GM12878 (cell line): ENCODE data around the gene TOR2A. TPM values are rescaled to one million over a fixed set of nuclear protein-coding genes. Genes with fewer than 3 reads are reported as not detected.

ENCODE experiments used
- ATF7 ChIP-seq: fragments of 450-650 bp; IDR thresholded peaks from 2 replicates; pipeline ENCODE4 v1.6.1; 2016; ENCODE audit warnings: low read depth, mild to moderate bottlenecking
- CREM ChIP-seq: IDR thresholded peaks from 2 replicates; pipeline ENCODE4 v1.6.1; 2014; ENCODE audit warnings: antibody characterized with exemption, low read depth
- EZH2 ChIP-seq: IDR thresholded peaks from 2 replicates; pipeline ENCODE4 v1.6.1; 2012; ENCODE audit warnings: low read depth, mild to moderate bottlenecking, control low read depth, inconsistent platforms, low read length, borderline replicate concordance; ENCODE audit not compliant: control insufficient read depth
- MTA3 ChIP-seq: IDR thresholded peaks from 2 replicates; pipeline ENCODE4 v1.6.1; 2012; ENCODE audit warnings: low read length, inconsistent platforms, borderline replicate concordance
- polyA plus RNA-seq, 11 experiments: library from polyadenylated mRNA; depleted of rRNA in 4 of 11; unstranded in 6 of 11; stranded (reverse) in 5 of 11; fragments of >200 nt; fragmentation: Nextera tagmentation in 4 of 11; fragmentation: Illumina TruSeq in 1 of 11; extraction: Ambion mirVana in 4 of 11; extraction: Trizol in 1 of 11; gene quantifications; 1 replicate in 1 of 11; 2 replicates in 10 of 11; pipeline versions ENCODE4 v1.2.1 to v1.2.3, GENCODE V29; 2011 to 2016; ENCODE audit warnings: inconsistent platforms in 2 of 11, missing spikeins in 2 of 11, low read depth in 1 of 11
- total RNA-seq, 4 experiments: library from RNA; depleted of rRNA in 3 of 4; stranded (reverse); fragments of >200 nt in 3 of 4; fragmentation: Illumina TruSeq in 1 of 4; extraction: Trizol in 1 of 4; gene quantifications; 2 replicates each; pipeline versions ENCODE4 v1.2.1 to v1.2.3, GENCODE V29; 2013 to 2021
- TF ChIP-seq, protein P1 (sequence below): fragments of 450-650 bp; IDR thresholded peaks from 2 replicates; pipeline ENCODE4 v1.6.1; 2016; ENCODE audit warnings: mild to moderate bottlenecking, moderate library complexity, borderline replicate concordance
- TF ChIP-seq, protein P2 (sequence below): fragments of 150-350 bp; IDR thresholded peaks from 2 replicates; pipeline ENCODE4 v1.6.1; 2016; ENCODE audit warnings: low read depth, low read length
- TF ChIP-seq, protein P3 (sequence below): fragments of 450-650 bp; formaldehyde crosslinking; IDR thresholded peaks from 2 replicates; pipeline ENCODE4 v1.4.0; 2022; ENCODE audit warnings: mild to moderate bottlenecking, moderate library complexity
- TF ChIP-seq, protein P4 (sequence below): fragments of 450-650 bp; IDR thresholded peaks from 2 replicates; pipeline ENCODE4 v1.6.1; 2018; ENCODE audit warnings: mild to moderate bottlenecking, low read depth, moderate library complexity; ENCODE audit not compliant: partially characterized antibody

TOR2A gene
- total and polyA plus RNA-seq, 10 of the 15 experiments (the other 5 are each of a cell fraction or from before 2014, with no cell fraction given): 0.52 to 23.7 (median 8.5) TPM

DNA sequence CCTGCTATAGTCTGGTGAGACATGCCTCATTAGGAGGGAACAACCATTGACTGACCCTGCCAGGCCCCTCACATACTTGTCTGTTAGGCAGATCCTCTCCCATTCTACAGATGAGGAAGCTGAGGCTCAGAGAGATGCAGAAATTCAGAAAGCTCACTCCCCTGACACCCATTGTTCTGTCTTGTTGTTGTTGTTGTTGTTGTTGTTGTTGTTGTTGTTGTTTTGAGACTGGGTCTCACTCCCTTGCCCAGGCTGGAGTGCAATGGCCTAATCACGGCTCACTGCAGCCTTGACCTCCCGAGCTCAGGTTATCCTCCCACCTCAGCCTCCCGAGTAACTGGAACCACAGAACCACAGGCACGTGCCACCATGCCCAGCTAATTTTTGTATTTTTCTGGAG lies 41.4 kb downstream of the TOR2A start (continued):
- TF ChIP-seq, protein P1, sequence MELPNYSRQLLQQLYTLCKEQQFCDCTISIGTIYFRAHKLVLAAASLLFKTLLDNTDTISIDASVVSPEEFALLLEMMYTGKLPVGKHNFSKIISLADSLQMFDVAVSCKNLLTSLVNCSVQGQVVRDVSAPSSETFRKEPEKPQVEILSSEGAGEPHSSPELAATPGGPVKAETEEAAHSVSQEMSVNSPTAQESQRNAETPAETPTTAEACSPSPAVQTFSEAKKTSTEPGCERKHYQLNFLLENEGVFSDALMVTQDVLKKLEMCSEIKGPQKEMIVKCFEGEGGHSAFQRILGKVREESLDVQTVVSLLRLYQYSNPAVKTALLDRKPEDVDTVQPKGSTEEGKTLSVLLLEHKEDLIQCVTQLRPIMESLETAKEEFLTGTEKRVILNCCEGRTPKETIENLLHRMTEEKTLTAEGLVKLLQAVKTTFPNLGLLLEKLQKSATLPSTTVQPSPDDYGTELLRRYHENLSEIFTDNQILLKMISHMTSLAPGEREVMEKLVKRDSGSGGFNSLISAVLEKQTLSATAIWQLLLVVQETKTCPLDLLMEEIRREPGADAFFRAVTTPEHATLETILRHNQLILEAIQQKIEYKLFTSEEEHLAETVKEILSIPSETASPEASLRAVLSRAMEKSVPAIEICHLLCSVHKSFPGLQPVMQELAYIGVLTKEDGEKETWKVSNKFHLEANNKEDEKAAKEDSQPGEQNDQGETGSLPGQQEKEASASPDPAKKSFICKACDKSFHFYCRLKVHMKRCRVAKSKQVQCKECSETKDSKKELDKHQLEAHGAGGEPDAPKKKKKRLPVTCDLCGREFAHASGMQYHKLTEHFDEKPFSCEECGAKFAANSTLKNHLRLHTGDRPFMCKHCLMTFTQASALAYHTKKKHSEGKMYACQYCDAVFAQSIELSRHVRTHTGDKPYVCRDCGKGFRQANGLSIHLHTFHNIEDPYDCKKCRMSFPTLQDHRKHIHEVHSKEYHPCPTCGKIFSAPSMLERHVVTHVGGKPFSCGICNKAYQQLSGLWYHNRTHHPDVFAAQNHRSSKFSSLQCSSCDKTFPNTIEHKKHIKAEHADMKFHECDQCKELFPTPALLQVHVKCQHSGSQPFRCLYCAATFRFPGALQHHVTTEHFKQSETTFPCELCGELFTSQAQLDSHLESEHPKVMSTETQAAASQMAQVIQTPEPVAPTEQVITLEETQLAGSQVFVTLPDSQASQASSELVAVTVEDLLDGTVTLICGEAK: no peak
- TF ChIP-seq, protein P2, sequence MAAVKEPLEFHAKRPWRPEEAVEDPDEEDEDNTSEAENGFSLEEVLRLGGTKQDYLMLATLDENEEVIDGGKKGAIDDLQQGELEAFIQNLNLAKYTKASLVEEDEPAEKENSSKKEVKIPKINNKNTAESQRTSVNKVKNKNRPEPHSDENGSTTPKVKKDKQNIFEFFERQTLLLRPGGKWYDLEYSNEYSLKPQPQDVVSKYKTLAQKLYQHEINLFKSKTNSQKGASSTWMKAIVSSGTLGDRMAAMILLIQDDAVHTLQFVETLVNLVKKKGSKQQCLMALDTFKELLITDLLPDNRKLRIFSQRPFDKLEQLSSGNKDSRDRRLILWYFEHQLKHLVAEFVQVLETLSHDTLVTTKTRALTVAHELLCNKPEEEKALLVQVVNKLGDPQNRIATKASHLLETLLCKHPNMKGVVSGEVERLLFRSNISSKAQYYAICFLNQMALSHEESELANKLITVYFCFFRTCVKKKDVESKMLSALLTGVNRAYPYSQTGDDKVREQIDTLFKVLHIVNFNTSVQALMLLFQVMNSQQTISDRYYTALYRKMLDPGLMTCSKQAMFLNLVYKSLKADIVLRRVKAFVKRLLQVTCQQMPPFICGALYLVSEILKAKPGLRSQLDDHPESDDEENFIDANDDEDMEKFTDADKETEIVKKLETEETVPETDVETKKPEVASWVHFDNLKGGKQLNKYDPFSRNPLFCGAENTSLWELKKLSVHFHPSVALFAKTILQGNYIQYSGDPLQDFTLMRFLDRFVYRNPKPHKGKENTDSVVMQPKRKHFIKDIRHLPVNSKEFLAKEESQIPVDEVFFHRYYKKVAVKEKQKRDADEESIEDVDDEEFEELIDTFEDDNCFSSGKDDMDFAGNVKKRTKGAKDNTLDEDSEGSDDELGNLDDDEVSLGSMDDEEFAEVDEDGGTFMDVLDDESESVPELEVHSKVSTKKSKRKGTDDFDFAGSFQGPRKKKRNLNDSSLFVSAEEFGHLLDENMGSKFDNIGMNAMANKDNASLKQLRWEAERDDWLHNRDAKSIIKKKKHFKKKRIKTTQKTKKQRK: no peak
- TF ChIP-seq MTA3 (no peak), ATF7 (no peak), EZH2 (no peak), CREM (no peak)
- TF ChIP-seq, protein P3, sequence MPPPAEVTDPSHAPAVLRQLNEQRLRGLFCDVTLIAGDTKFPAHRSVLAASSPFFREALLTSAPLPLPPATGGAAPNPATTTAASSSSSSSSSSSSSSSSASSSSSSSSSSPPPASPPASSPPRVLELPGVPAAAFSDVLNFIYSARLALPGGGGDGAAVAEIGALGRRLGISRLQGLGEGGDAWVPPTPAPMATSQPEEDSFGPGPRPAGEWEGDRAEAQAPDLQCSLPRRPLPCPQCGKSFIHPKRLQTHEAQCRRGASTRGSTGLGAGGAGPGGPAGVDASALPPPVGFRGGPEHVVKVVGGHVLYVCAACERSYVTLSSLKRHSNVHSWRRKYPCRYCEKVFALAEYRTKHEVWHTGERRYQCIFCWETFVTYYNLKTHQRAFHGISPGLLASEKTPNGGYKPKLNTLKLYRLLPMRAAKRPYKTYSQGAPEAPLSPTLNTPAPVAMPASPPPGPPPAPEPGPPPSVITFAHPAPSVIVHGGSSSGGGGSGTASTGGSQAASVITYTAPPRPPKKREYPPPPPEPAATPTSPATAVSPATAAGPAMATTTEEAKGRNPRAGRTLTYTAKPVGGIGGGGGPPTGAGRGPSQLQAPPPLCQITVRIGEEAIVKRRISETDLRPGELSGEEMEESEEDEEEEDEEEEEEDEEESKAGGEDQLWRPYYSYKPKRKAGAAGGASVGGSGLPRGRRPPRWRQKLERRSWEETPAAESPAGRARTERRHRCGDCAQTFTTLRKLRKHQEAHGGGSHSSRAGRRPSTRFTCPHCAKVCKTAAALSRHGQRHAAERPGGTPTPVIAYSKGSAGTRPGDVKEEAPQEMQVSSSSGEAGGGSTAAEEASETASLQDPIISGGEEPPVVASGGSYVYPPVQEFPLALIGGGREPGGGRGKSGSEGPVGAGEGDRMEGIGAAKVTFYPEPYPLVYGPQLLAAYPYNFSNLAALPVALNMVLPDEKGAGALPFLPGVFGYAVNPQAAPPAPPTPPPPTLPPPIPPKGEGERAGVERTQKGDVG (CRISPR knock-in tag): no peak
- TF ChIP-seq, protein P4, sequence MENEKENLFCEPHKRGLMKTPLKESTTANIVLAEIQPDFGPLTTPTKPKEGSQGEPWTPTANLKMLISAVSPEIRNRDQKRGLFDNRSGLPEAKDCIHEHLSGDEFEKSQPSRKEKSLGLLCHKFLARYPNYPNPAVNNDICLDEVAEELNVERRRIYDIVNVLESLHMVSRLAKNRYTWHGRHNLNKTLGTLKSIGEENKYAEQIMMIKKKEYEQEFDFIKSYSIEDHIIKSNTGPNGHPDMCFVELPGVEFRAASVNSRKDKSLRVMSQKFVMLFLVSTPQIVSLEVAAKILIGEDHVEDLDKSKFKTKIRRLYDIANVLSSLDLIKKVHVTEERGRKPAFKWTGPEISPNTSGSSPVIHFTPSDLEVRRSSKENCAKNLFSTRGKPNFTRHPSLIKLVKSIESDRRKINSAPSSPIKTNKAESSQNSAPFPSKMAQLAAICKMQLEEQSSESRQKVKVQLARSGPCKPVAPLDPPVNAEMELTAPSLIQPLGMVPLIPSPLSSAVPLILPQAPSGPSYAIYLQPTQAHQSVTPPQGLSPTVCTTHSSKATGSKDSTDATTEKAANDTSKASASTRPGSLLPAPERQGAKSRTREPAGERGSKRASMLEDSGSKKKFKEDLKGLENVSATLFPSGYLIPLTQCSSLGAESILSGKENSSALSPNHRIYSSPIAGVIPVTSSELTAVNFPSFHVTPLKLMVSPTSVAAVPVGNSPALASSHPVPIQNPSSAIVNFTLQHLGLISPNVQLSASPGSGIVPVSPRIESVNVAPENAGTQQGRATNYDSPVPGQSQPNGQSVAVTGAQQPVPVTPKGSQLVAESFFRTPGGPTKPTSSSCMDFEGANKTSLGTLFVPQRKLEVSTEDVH: no peak
- TF ChIP-seq, all 136 proteins: peak for 0
